GM19193 (cell line): ENCODE results near the gene CAPN5.

ENCODE experiments used
- POLR2A ChIP-seq: IDR thresholded peaks from 4 replicates; pipeline ENCODE4 v1.6.1; 2011; ENCODE audit not compliant: insufficient read depth, insufficient read length; ENCODE audit errors: extremely low read depth

Gene CAPN5

GRCh38 chr11:77084581-77085191 lies 17.9 kb downstream of the CAPN5 start:
- no peak for TF ChIP-seq POLR2A

GRCh38 chr11:77085652-77086051 lies 18.9 kb downstream of the CAPN5 start:
- TF ChIP-seq POLR2A, result no peak

- TF ChIP-seq POLR2A, result no peak
Measured at GRCh38 chr11:77086521-77087472, 20.0 kb downstream of the CAPN5 start.

- TF ChIP-seq POLR2A, result no peak
Measured at GRCh38 chr11:77087723-77088225, 21.0 kb downstream of the CAPN5 start.

DNA sequence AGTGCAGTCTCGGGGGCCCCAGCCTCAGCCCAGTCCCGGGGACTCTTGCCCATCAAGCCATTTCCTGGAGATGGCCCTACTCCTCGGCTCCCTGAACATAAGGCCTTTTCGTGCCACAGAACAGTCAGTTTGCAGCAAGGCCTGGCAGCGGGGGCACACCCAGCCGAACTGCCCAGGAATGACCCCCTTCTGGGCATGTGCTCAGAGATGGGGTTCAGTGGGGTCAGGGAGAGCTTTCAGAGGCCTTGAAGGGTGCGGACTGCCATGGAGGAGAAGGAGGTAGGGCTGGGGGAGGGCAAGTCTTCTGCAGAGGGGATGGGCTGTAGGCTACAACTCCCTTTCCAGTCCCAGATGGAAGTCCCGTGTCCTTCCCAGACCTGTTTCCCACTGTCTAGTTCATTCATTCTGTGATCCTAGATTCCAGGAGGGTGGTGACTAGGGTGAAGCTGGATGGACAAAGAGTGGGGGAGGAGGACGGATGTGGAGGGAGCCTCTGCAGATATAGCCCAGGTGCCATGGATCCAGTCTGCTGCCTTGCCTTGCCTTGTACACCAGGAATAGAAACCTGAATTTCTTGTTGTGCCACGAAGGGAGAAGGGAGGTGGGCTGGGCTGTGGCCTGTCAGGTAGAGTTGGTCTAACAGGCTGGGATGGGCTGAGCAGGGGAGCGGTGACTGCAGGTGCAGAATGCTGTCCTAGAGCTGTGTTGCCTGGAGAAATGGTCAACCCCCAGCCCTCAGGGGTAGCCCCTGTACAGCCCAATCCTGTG lies 21.6 kb downstream of the CAPN5 start:
- TF ChIP-seq POLR2A, result no peak

GRCh38 chr11:77089004-77089545 lies 22.3 kb downstream of the CAPN5 start:
- TF ChIP-seq POLR2A, result no peak

DNA sequence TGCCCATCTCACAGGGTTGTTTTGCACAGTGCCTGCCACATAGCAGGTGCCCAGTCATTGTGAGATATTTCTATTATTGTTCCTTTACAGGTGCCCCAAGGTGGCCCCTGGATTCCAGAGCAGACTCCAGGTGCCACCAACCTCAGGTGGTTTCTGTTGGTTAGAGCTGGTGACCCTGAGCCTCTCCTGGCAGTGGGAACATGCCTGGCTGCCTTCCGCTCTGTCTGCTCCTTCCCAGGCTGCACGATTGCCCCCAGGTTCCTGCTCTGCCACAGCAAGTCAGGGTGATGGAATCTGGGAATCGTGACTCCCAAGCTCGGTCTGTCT lies 23.2 kb downstream of the CAPN5 start:
- no peak for TF ChIP-seq POLR2A

- no peak for TF ChIP-seq POLR2A
Measured at GRCh38 chr11:77090373-77091111, 23.8 kb downstream of the CAPN5 start.

GRCh38 chr11:77091146-77091940 lies 24.6 kb downstream of the CAPN5 start:
- no peak for TF ChIP-seq POLR2A

GRCh38 chr11:77092382-77092781 lies 25.6 kb downstream of the CAPN5 start:
- no peak for TF ChIP-seq POLR2A

GRCh38 chr11:77093056-77093891 lies 26.5 kb downstream of the CAPN5 start:
- no peak for TF ChIP-seq POLR2A

GRCh38 chr11:77093987-77094840 lies 27.4 kb downstream of the CAPN5 start:
- TF ChIP-seq POLR2A, result no peak
